Measurements from ENCODE around the gene FAM217A.

The FAM217A gene

DNA sequence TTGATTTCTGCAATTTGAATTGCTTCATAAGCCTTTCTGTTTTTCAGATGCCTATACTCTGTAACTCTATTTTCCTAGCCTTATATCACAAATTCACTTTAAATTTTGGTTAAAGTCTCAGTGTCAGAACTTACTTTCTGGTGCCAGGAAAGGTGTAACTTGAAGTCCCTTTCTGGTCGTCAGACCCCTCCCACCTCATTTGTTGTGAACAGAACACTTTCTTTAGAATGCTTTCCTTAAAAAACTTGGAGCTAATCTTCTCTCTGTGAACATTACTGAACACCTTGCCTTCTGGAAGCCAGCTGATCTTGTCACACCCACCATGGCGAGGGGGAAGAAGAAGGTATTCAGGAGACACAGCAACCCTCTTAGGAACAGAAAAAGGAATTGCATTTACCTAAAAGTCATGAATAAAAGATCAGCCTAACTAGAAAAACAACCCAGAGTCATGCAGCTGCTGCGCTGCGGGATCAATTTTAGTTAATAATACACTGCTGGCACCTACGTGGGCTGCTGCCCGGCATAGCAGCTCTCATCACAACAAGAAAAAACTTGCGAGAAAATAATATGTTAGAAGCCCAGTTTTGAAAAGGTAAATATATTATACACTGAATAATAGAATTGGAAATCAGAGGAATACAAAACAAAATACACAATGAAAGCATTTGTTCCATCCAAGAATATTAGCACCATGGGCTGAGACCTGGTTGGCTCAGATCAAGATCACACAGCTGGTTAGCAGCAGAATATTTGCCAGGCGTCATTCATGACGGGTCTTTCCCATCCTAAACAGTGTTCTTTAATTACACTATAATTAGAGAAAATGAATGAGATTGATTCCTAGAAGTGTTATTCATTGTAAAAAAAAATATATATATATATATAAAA lies 5.8 kb upstream of the FAM217A start:
- no peak for DNase-seq

DNA sequence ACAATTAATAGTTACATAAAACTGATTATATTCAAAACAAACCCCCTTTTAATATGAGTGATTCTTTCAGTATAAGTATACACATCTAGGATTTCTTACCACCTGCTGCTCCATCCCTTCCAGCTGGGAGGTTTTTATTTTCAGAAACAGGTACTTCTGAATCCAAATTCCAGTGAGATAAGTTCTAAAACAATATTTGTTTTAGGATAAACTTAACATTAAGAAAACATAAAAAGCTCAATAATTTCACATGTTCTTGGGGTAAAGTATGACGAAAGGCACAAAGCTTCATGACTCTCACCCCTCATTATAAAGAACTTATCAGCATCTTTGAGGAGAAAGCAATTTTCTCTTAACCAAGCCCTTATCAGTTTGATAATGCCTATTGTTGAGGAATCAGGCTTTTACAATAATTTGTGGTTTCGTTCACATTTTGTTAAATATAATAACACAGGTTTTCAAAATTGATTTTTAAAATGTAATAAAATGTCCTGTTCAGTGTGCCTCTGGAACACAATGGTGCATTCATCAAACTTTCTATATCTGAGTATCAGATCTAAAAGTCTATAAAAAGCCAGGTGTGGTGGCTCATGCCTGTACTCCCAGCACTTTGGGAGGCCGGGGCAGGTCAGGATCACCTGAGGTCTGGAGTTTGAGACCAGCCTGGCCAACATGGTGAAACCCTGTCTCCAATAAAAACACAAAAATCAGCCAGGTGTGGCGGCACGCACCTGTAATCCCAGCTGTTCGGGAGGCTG lies 4.3 kb downstream of the FAM217A start:
- DNase-seq = no peak

DNA sequence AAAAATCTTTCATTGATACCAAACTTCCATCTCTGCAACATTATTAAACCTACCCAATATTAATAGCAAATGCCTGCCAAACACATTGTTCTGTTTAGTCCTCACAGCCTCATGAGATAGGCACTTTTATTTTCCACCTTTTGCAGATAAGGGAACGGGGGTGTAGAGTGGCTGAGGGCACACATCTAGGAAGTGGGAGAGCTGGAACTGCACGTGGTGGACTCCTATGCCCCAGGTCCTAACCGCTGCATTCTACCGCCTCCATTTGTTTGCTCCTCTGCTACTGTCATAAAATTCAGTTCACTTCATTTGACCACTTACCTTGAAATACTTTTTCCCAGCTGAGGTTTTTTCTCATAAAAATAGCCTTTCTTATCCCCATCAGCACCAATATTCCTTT lies 7.6 kb downstream of the FAM217A start:
- no peak for DNase-seq

DNA sequence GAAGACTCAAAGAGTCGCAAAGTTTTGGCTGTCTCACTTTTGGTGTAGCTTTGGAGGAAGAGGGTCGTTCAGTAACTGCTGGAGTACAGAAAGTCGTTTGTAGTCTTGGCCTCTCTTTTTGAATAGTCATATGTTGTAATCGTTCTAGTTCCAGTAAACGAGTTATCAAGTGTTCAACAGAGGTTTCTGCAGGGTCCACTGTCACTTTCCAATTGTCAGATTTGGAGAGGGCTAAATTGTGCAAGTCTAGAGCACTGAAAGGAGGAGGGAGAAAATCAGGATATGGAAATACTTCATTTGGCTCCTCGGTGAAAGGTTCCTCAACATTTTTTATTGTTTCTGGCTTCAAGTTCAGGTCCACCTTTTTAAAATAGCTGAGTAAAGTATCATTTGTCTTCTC lies 9.7 kb downstream of the FAM217A start:
- no peak for DNase-seq

DNA sequence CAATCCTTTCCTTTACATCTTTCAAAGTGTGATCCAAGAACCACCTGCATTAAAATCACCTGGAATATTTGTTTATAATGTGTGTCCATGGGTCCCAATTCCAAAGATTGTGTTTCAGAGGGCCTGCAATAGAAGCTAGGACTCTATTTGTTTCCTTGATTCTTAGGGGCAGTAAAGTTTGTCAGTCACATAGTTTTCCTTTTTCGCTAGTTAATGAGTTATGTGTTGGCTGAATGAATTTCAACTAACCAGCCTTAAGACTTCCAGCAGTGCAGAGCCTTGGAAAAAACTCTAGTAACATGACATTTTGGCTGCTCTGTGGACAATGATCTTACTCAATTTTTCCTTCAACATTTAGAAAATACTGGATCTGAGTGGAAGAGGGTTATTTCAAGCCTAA lies 11.3 kb downstream of the FAM217A start:
- no peak for DNase-seq

DNA sequence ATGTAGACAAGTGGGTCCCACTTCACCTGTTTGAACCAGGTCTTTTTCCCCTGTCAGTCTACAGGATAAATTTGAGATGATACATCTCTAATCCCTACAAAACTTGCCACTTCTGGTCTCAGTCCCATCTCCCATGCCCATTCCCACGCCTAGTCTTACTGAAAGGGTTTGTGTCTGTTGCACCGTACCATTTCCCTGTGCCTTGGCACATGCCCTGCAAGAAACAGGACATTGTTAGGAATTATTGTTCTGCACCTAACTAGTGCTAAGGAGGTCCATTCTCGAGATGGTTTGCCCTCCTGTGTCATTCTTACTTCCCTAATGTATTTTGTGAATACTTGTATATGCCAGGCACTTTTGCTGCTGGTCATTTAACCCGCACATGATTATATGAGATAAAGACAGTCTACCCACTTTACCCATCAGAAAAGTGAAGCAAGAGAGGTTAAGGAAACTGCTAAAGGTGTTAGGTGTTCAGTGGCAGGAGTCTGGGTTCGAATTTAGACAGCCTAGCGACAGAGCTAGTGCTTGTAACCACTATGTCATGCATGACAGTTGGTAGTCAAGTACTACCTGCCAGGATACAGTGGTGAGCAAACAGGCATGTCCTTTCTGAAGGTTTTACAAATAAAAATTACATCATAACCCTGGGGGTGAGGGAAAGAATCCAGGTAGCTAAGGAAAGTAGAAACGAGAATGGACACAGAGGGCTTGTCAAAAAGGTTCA lies 12.7 kb downstream of the FAM217A start:
- no peak for DNase-seq

DNA sequence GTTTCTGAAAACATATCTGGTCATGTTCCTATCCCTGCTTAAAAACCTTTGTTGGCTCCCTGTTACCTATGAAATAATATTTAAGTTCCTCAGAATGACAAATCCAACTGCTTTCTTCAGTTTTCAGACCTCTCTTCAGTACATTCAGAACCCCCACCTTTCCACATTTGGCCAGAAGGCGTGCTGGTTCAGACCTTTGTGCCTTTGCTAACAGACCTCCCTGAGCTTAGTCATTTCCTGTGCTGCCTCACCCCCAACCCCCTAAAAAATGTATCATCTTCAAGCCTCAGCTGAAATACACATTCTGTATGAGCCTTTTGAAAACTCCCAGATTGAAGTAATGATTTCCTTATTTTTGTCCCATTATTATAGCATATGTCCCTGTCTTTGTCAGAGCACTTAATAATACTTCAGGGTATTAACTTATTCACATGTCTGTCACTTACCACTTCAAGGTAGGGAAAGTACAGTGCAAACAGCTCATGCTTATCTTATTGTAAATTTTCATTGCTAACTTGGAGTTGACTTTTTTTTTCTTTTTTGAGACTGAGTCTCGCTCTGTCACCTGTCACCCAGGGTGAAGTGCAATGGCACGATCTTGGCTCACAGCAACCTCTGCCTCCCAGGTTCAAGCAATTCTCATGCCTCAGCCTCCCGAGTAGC lies 19.7 kb downstream of the FAM217A start:
- DNase-seq = peak; percentile 13

DNA sequence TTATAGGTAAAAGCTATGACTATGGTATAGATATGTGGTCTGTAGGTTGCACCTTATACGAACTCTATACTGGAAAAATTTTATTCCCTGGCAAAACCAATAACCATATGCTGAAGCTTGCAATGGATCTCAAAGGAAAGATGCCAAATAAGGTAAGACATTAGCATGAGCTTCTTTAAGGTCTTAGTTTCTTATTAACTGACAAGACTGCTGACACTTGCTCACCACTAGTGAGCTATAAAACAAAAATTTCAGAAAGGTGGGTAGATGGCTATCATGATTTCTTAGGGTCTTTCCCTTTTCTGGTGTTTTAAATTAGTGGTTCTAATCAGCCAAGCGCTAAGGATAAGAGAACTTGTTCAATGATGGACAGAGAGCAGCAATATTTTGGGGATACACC lies 21.9 kb downstream of the FAM217A start:
- no peak for DNase-seq

DNA sequence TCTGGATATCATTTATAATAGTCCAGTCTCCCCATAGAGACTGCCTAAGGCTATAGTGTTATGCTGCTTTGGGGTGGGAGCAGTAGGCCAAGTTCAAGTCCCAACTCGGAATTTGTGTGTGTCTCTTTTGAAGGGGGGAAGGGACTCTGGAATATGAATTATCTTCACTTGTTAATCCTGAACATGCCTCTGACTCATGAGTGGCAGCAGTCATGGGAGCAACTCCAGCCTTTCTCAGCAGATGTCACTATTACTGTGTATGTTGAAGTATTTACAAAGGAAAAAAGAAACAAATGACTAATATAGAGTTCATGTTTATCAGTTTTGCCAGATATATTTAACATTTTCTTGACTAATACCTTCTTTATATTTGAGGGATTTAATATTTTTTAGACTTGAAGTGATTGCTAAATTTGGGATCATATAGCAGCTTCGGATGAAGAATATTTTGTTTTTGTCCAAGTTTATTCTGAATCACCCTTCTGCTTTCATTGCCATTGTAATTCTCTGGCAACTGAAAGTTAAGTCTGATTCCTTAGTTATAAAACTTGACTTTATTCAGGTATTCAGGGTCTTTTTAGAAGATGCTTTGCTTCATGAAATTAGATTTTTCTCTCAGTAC lies 23.4 kb downstream of the FAM217A start:
- DNase-seq = no peak

DNA sequence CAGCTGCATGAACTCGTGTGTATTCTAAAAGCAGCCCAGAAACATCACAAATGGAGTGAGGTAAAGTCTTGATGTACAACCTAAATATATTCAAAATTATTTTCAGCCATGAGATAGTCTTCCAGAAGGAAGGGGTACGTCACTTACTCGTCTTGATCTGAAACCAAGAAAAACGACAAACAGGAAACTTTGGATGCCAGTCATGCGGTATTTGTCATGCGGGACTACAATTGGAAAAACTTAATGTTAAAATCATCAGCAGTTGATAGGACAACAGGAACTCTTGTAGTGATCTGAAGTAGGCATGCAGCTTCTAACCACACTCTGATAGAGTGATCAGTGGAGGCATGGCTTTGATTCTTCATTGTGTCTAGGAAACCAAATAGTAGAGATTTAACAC lies 29.7 kb downstream of the FAM217A start:
- no peak for DNase-seq

DNA sequence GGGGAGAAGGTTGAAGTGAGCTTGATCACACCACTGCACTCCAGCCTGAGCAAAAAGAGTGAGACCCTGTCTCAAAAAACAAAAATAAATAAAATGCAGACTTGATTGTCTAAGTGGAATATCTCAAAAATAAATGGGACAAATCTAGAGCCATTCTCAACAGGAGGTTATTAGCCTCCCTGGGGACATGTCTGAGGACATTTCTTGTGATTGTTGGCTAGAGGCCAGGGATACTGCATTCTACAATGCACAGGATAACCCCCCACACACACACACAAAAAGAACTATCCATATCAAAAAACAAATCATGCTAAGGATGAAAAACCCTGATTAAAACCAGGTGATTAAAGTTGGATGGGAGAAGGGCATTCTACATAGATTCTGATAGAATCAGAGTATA lies 37.5 kb downstream of the FAM217A start:
- no peak for DNase-seq

DNA sequence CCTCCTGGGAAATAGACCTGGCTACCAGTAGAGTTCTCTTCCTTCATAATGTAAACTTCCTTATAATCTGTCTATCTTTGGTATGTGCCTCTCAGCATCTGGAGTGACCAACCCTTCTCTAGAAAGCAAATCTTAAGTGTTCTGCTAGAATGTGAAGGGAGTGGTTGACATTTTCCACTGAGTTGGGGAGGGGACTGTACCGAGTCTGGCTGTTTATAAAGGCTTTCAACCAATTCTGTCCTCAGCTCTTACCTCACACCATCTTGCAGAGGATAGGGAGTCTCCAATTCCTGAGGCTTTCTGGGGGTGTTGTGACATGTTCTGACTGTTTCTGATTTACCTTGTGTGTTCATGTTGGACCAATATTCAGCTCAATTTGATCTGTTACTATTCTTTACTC lies 39.6 kb downstream of the FAM217A start:
- no peak for DNase-seq

DNA sequence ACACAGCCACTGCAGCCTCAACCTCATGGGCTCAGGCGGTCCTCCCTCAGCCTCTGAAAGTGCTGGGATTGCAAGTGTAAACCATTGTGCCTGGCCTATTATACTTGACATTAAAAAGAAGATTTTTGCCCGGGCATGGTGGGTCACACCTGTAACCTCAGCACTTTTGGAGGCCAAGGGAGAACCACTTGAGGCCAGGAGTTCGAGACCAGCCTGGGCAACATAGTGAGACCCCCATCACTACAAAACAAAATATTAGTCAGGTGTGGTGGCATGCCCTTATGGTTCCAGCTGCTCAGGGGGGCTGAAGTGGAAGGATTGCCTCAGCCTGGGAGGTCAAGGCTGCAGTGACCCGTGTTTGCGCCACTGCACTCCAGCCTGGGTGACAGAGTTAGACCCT lies 42.4 kb downstream of the FAM217A start:
- no peak for DNase-seq

DNA sequence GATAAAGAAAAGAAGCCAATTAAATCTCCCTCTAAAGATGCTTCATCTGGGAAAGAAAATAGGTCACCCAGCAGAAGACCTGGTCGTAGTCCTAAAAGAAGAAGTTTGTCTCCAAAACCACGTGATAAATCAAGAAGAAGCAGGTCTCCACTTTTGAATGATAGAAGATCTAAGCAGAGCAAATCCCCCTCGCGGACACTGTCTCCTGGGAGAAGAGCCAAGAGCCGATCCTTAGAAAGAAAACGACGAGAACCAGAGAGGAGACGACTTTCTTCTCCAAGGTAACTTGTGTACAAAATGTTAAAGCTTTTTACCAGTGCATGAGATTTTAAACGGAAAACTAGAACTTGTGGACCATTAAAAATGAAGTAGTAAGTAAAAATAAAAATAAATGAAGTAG lies 46.5 kb downstream of the FAM217A start:
- no peak for DNase-seq

DNA sequence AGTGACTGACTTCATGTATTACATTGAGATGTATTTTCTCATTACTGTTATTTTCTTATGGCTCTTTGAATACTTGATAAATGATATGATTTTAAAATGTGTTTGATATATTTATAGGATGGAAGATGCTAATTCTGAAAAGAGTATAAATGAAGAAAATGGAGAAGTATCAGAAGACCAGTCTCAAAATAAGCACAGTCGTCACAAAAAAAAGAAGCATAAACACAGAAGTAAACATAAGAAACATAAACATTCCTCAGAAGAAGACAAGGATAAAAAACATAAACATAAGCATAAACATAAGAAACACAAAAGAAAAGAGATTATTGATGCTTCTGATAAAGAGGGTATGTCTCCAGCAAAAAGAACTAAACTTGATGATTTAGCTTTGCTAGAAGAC lies 47.5 kb downstream of the FAM217A start:
- DNase-seq = no peak

DNA sequence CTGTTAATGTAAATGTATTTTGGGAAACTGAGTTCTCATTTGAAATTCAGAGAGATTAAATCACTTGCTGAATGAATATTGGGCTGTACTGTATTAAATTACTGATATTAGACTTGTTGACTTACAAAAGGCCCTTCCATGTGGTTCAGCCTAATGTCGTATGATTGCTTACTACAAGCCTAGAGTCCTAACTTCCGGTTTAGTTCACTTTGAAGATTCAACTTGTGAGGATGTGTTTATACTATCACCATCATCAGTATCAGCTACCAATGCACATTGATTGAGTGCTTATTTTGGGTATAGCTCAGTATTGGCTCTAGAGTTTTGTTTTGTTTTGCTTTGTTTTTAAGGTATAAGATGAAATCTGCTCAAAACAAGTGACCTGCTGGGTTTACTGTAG lies 48.3 kb downstream of the FAM217A start:
- no peak for DNase-seq

DNA sequence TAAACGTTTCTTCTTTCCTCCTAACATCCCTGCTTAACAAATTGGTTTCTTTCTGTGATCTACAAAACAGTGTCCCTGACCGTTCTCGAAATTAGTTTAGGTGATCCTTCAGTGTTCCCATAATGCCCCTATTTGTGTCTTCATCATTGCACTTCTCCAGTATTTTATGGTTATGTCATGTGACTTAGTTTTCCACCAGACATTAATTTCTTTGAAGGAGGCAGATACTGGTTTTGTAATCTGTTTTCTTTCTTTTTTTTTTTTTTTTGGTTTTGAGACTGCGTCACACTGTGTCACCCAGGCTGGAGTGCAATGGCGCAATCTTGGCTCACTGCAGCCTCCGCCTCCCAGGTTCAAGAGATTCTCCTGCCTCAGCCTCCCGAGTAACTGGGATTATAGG lies 49.2 kb downstream of the FAM217A start:
- DNase-seq = no peak

DNA sequence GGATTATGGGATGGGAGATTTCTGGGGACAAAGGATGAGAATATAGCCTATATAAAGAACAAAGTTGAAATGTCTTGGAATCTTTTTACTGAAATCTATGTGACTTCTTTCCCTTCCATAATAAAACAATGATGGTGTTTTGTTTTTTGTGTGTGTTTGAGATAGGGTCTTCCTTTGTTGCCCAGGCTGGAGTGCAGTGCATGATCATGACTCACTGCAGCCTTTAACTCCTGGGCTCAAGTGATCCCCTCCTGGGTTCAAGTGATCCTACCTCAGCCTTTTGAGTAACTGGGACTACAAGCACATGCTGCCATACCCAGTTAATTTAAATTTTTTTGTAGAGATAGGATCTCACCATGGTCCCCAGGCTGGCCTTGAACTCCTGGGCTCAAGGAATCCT lies 50.9 kb downstream of the FAM217A start:
- no peak for DNase-seq

DNA sequence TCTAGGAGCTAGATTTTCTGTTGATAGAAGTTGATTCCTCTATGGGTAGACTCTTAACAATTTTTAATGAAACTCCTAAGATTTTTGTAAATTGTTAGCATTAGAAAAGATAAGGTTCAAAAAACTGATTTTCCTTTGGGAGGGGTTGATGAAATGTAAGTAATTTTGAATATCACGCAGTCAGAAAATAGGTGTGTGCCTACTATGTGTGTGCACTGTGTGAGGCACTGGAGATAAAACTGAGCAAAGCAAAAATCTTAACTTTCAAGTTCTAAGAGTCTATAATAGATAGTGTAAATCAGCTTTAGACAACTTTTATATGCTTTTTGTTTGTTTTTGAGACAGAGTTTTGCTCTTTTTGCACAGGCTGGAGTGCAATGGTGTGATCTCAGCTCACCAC lies 53.3 kb downstream of the FAM217A start:
- DNase-seq = no peak

DNA sequence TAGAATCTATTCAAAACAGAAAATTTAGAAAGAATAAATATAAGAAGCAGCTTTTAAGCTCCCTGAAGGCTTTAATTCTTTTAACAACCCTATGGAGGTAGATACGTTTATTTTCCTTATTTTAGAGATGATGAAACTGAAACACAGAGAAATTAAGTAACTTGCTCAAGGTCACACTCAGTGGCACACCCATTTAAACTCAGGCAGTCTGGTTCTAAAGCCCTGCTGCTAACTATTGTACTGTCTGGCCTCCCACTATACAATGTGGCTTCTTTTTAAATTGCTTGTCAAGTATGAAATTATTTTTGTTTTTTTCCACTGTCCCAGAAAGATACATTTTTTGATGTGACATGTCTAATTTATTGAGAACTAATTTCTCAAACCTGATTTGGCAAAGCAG lies 55.7 kb downstream of the FAM217A start:
- DNase-seq = no peak

DNA sequence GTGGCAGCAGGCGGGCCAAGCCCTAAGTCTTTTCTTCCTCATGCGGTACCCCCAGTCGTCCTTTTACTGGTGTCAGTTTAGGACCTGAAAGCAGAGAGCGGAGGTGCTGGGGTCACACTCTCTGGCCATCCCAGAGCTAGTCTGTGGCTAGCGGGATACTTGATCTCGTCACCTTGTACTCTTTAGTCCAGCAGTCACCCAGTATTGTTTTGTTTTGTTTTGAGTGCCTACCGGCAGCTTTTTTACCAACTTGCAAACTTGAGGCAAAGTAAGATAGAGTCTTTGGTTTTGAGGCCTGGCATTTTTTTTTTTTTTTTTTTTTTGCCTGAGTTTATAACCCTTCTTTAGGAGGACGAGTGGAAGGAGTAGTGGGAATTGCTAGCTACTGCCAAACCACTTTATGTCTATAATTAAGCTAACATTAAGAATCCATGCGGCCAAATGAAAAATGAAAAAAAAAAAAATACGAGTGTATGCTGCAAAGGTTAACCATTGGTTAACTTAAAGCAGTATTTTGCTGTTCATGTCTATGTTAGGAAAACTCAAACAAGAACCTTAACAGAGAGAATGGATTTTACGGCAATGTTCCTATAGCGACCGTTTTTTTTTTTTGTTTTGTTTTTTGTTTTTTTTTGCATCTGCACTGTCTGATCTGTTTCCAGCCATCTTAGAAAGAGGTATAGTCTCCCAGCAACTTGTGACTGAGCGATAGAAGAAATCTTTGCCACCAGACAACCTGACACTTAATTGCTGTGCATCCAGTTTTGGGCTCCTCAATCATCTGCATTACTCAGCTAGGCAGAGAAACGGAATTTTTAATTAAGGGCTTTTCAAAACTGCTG lies 56.9 kb downstream of the FAM217A start:
- no peak for DNase-seq

Data from effector CD8-positive, alpha-beta T cell (primary cell).